GM12873 (cell line): ENCODE measurements around the gene ATP2B3.

Experiments used
- TF ChIP-seq, protein P1 (sequence below): IDR thresholded peaks from 2 replicates; pipeline ENCODE4 v1.5.1; 2012; ENCODE audit warnings: low read depth, mild to moderate bottlenecking, moderate library complexity, low read length, control low read depth; ENCODE audit not compliant: insufficient read depth; ENCODE audit errors: missing control alignments

Gene ATP2B3

DNA sequence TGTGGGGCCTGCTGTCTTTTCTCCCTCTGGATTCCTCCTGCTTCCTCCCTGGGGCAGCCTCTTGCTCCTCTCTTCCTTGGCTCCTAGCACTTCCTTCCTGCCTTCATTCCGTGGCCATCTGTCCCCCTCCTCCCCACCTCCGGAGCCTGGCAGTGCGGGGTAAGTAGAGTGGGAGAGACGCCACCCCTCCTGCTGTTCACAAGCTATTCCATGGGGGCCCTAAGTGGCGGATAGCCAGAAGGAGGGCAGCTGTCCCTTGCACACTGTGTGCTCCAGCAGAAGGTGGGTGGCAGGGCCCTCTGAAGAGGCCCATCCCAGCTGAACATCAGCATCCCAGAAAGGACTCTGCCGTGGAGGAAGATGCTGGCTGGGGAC lies 54.1 kb downstream of the ATP2B3 start:
- TF ChIP-seq, protein P1, sequence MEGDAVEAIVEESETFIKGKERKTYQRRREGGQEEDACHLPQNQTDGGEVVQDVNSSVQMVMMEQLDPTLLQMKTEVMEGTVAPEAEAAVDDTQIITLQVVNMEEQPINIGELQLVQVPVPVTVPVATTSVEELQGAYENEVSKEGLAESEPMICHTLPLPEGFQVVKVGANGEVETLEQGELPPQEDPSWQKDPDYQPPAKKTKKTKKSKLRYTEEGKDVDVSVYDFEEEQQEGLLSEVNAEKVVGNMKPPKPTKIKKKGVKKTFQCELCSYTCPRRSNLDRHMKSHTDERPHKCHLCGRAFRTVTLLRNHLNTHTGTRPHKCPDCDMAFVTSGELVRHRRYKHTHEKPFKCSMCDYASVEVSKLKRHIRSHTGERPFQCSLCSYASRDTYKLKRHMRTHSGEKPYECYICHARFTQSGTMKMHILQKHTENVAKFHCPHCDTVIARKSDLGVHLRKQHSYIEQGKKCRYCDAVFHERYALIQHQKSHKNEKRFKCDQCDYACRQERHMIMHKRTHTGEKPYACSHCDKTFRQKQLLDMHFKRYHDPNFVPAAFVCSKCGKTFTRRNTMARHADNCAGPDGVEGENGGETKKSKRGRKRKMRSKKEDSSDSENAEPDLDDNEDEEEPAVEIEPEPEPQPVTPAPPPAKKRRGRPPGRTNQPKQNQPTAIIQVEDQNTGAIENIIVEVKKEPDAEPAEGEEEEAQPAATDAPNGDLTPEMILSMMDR: no peak

DNA sequence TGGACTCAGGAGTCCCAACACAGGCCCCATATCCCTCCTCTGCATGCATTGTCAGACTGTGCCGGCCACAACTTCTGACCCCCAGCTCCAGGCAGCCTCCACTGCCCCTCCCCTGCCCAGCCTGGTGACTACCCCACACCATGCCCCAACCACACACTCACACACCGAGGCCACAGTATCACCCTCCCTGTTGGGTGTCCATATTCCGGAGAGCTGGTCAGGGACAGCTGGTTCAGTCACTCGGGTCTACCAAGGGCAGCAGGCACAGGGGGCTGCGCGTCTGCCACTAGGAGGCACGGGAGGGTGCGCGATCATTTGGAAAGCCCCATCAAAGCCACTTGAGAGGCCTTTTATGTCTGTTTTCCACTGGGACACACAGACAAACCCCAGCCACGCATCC lies 55.2 kb downstream of the ATP2B3 start:
- TF ChIP-seq, protein P1: no peak

DNA sequence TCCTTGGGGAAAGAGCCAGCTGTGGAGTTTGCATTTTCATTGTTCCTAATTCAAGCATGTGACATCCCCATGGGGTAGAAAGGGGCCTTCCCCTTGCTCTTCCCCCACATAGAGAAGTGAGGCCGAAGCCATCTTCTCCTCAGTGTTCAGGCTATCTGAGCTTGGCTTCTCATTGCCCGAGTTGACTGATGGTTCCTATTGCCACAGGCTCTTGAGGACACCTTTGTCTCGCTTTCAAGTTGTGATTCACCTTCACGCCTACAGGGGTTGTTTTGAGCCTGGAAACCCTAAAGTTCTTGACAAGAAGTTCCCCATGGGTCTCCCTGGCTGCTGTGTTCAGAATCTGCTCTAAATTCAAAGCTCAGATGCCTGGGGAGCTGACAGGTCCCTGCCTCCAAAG lies 56.5 kb downstream of the ATP2B3 start:
- TF ChIP-seq, protein P1: peak; percentile 44

DNA sequence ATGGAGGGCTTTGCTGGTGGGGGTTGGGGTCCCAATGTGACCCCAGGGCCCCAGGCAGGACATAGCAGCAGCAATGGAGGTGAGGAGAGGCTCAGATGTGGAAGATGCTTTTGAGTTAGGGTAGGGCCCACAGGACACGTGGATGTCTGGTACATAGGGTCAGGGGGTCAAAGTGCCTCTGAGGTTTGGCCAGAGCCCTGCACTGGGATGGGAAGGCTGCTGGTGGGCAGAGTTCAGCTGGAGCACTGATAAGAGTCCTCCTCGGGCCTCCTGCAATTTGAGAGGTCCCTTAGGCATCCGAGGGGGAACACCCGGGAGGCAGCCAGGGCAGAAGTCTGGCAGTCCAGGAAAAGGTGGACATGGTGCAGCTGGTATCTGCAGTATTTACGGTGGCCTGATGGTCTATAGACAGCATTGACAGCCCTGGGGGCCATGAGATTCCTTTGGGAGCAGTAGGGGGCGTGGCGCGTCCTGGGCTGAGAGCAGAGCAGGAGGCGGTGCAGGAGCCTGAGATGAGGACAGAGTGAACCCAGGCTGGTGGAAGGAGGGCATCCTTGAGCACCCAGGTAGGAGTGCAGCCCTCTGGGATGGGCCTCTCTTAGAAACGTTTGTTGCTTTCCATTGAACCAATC lies 58.9 kb downstream of the ATP2B3 start:
- TF ChIP-seq, protein P1: no peak

DNA sequence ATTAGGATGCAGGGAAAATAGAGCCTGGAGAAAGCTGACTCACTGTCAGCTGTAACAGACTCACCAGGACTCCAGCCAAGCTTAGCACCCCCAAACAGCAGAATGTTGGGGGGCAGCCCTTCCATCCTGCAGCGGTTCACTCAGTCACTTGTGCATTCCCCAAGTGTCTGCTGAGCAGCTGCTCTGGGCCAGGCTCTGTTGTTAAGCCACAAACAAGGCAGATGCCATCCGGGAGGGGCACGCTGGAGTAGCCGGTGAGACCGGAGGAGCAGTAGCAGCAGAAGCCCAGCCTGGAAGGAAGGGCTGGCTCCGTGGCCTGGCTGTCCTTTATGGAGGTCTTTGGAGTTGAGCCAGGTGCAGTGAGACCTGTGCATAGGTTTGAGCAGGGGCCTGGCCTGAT lies 59.5 kb downstream of the ATP2B3 start:
- TF ChIP-seq, protein P1: no peak

DNA sequence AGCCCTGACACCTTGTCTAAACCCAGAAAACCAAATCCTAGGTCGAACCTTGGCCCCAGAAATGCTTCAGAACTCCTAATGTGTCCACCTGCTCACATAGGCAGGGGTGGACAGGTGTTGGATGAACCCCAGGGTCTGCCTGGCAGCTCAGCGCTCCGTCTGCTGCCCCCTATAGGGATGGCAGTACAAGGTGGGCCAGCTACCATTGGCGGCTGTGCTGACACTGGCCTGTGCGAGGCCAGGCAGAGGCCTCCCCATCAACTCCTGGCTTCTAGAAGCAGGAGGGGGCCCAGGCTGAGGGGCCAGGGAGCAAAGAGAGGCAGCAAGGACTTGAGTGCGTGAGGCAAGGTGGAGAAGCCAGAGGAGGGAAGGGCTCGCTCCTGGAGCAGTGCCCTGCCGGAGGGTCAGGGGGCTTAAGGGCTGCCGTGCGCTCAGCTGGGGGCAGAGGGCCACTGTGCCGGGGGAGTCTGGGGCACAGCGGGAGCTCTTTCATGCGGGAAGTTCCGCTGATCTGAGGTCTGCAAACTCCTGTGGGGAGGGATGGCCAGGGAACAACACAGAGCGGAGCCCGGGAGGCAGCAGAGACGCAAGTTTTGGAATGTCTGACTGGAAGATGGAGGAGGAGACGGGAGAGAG lies 60.9 kb downstream of the ATP2B3 start:
- TF ChIP-seq, protein P1: peak; percentile 13

DNA sequence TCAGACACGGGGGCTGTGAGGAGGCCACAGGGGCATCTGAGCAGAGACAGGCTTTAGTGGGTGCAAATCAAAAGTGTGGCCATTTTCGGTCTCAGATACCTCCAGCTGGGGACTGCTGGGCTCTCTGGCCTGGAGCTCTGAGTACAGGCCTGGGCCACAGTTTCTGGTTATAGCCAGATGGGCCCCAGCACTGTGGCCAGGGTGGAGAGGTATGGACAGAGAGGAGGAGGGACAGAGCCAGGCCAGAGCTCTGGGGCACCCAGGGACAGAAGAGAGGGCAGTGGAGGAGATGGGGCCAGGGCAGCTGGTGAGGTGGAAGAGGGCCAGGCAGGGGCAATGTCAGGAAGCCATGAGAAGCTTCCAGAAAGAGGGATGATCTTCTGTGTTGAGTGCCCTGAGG lies 61.4 kb downstream of the ATP2B3 start:
- TF ChIP-seq, protein P1: no peak
